Naive thymus-derived CD8-positive, alpha-beta T cell (primary cell): ENCODE measurements around the gene GATAD2A. TPM values are rescaled to one million over a fixed set of nuclear protein-coding genes. Genes with fewer than 3 reads are reported as not detected.
"Not testable (repeated sequence)": the region's sequence is repeated elsewhere in the genome, so short reads cannot be mapped to it uniquely, and the experiment has no call there.

Source experiments
- ATAC-seq, 2 donors: fragments of 150-1000 bp; cut with Tn5 transposase in 1 of 2; sonication (Bioruptor Pico), chemical (Tn5 transposase) in 1 of 2; 1 replicate in 1 of 2; 2 replicates in 1 of 2; pipeline ENCODE4 v1.10.0; 2021; ENCODE audit warnings: mild to moderate bottlenecking in 2 of 2, moderate library complexity in 2 of 2
- POLR2A ChIA-PET: fragments of 350-600 bp; sonication (Branson Sonifier 250); formaldehyde crosslinking; loops from one replicate; lab custom pipeline; 2021; ENCODE audit warnings: antibody characterized with exemption; lab: Charles Lee
- DNase-seq, 10 donors: peaks; one replicate each; pipeline versions ENCODE4 v3.0.0 to v3.0.0-alpha.2; 2020 to 2022
- H3K27ac Mint-ChIP-seq, 10 donors: one replicate each; pipeline ENCODE4 v1.8.0; 2020 to 2022; ENCODE audit warnings: mild to moderate bottlenecking in 10 of 10, mixed read lengths in 10 of 10, moderate library complexity in 4 of 10, inconsistent platforms in 1 of 10
- H3K27me3 Mint-ChIP-seq, 5 donors: one replicate each; pipeline ENCODE4 v1.8.0; 2021 to 2022; ENCODE audit warnings: mixed read lengths in 5 of 5
- H3K36me3 Mint-ChIP-seq, 3 donors: one replicate each; pipeline ENCODE4 v1.8.0; 2020 to 2022; ENCODE audit warnings: mixed read lengths in 3 of 3, mild to moderate bottlenecking in 2 of 3, inconsistent platforms in 1 of 3
- H3K4me1 Mint-ChIP-seq, 4 donors: one replicate each; pipeline ENCODE4 v1.8.0; 2021 to 2022; ENCODE audit warnings: mixed read lengths in 4 of 4
- H3K4me3 Mint-ChIP-seq, 10 donors: one replicate each; pipeline ENCODE4 v1.8.0; 2020 to 2022; ENCODE audit warnings: mild to moderate bottlenecking in 10 of 10, mixed read lengths in 10 of 10, moderate library complexity in 6 of 10, inconsistent platforms in 1 of 10
- H3K9me3 Mint-ChIP-seq, 9 donors: one replicate each; pipeline ENCODE4 v1.8.0; 2020 to 2022; ENCODE audit warnings: mixed read lengths in 9 of 9, mild to moderate bottlenecking in 3 of 9, inconsistent platforms in 1 of 9, moderate library complexity in 1 of 9
- polyA plus RNA-seq, 3 donors: library from polyadenylated mRNA; unstranded; fragments of 300-500 nt; fragmentation: Illumina TruSeq; gene quantifications; one replicate each; pipeline ENCODE4 v1.2.3, GENCODE V29; 2021
- total RNA-seq, 8 experiments: library from RNA in 2 of 8; stranded (reverse) in 2 of 8; gene quantifications; one replicate each; pipeline ENCODE4 v1.2.3 and lab custom pipeline; 2021 to 2026

Gene GATAD2A
- total and polyA plus RNA-seq, 5 experiments from 2014 or later, result 14.5 to 107 (median 35.1) TPM

- H3K36me3 Mint-ChIP-seq, result peaks cover 13 to 35% (median 34%) of the 10 kb centered on the region in 3 donors
- H3K27ac Mint-ChIP-seq, result peak overlapping the region; percentile 69 to 99 (median 84)
- H3K27me3 Mint-ChIP-seq, result no peaks in the 10 kb centered on the region
- peaks cover 0 to 16% (median 10%) of the 10 kb centered on the region in 9 donors for H3K9me3 Mint-ChIP-seq
- no peak for ATAC-seq
- H3K4me3 Mint-ChIP-seq, result peak overlapping the region in 8 of 10 donors; percentile 9 to 97 (median 47)
- POLR2A ChIA-PET, result interaction anchor here (1.2 to 1.3 kb wide), 2 partner anchors 78 to 99 kb away, joined by 3 read pairs; no protein-coding TSS in a partner anchor
- H3K4me1 Mint-ChIP-seq, result peaks cover 46 to 82% (median 74%) of the 10 kb centered on the region in 4 donors
- no peak for DNase-seq
Measured at GRCh38 chr19:19463348-19464117, 58.1 kb downstream of the GATAD2A start.

DNA sequence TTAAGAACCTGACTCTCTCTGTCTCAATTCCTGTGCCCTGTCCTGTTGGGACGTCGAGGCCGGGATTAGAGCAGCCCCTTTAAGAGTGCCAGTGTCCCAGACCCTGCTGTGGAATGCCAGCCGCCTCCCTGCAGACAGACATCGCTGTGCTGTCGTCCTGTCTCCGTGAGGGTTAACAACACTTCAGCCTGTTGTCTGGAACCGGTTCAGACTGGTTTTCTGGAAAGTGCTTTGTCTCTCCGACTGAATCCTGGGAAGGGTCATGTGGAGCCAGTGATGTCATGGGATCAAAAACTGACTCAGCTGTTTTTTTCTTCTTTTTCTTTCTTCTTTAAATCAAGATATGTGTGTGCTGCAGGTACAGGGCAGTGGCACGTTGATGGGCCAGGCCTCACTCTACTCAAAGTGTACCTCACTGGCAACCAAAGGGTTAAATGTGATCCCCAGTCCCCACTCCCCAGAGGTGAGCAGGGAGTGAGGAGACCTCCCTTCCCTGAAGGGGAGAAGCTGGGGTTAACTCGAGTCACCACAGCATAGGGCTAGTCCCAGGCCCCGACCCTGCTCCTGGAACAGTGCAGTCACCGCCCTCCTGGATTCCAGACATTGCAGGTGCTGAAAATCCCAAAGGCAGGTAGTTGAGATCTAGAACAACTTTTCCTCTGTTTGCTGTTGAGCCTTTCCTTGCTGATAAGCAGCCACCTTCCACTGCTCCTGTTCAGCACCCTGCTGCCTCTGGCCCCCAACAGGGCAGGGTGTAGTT, 59.0 kb downstream of the GATAD2A start:
- ATAC-seq (no peak), DNase-seq (no peak)
- peaks cover 42 to 77% (median 65%) of the 10 kb centered on the region in 4 donors for H3K4me1 Mint-ChIP-seq
- no peaks in the 10 kb centered on the region for H3K27me3 Mint-ChIP-seq
- H3K36me3 Mint-ChIP-seq, result peaks cover 16 to 41% (median 40%) of the 10 kb centered on the region in 3 donors
- POLR2A ChIA-PET, result interaction anchor here (1.2 kb wide), 1 partner anchor 79 kb away, joined by 3 read pairs; no protein-coding TSS in a partner anchor
- H3K27ac Mint-ChIP-seq, result peak overlapping the region in 8 of 10 donors; percentile 19 to 84 (median 64)
- peaks cover 0 to 21% (median 13%) of the 10 kb centered on the region in 9 donors for H3K9me3 Mint-ChIP-seq
- peak overlapping the region in 1 of 10 donors; percentile 14 for H3K4me3 Mint-ChIP-seq

DNA sequence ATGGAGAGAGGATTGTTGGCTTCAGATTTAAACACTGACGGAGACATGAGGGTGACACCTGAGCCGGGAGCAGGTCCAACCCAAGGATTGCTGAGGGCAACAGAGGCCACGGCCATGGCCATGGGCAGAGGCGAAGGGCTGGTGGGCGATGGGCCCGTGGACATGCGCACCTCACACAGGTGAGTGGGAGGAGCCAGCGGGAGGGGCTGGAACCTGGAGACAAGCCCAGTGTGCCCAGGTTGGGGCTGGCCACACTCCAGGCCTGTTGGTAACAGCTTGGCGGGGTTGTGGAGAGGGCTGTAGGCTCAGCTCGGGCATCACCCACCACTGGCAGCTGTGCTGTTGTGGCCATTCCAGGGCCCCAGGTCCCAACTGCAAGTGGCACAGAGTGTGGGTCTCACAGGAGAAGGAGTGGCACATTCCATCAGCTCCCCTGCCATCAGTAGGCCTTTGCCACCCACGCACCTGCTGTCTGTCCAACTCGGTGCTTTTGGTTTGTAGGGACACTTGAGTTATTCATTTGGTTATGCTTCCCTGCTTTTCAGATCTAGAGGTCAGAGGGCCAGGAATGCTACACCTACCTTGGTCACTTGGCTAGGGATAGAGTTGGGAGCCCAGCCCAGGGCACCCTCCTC, 60.1 kb downstream of the GATAD2A start:
- ATAC-seq (no peak), DNase-seq (no peak)
- Mint-ChIP-seq H3K27ac (peak overlapping the region in 7 of 10 donors; percentile 16 to 80 (median 66)), H3K4me1 (peaks cover 41 to 71% (median 58%) of the 10 kb centered on the region in 4 donors), H3K9me3 (peaks cover 0 to 21% (median 13%) of the 10 kb centered on the region in 9 donors), H3K36me3 (peaks cover 16 to 44% (median 43%) of the 10 kb centered on the region in 3 donors), H3K4me3 (peak overlapping the region in 1 of 10 donors; percentile 55), H3K27me3 (no peaks in the 10 kb centered on the region)
- POLR2A ChIA-PET, result no interaction called here

GRCh38 chr19:19466201-19466600, 60.7 kb downstream of the GATAD2A start:
- peak overlapping the region in 9 of 10 donors; percentile 2 to 83 (median 48) for H3K27ac Mint-ChIP-seq
- H3K4me1 Mint-ChIP-seq, result peaks cover 36 to 71% (median 57%) of the 10 kb centered on the region in 4 donors
- peaks cover 16 to 46% (median 45%) of the 10 kb centered on the region in 3 donors for H3K36me3 Mint-ChIP-seq
- POLR2A ChIA-PET, result no interaction called here
- H3K27me3 Mint-ChIP-seq, result no peaks in the 10 kb centered on the region
- DNase-seq, result no peak
- H3K4me3 Mint-ChIP-seq, result peak overlapping the region in 1 of 10 donors; percentile 16
- peaks cover 0 to 21% (median 13%) of the 10 kb centered on the region in 9 donors for H3K9me3 Mint-ChIP-seq
- ATAC-seq, result no peak

DNA sequence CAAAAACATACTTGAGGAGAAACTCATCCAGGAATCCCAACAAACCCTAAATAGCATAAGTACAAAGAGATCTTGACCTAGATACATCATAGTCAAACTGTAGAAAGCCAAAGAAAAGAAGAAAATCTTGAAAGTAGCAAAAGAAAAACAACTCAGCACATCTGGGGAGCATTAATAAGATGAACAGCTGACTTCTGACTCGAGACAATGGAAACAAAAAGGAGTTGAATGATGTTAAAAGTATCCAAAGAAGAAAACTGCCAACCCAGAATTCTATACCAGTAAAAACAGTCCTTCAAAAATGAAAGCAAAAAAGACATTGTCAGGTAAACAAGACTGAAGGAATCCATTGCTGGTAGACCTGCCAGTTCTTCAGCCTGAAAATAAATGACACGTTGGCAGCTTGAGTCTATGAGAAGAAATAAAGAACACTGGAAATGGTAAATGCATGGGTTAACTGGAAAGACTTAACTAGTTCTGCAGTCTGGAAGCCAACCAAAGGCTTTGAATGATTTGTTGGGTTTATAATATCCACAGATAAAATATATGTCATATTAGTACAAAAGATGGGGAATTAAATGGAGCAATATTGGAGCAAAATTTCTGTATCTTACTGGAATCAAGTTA, 63.1 kb downstream of the GATAD2A start:
- H3K4me1 Mint-ChIP-seq, result peaks cover 28 to 69% (median 54%) of the 10 kb centered on the region in 4 donors
- no peak overlapping the region for H3K4me3 Mint-ChIP-seq
- ATAC-seq (peak in 1 of 2 donors; percentile 33), DNase-seq (no peak)
- POLR2A ChIA-PET, result interaction anchor here (1.0 kb wide), 1 partner anchor 24 kb away, joined by 3 read pairs; no protein-coding TSS in a partner anchor
- peaks cover 16 to 64% (median 50%) of the 10 kb centered on the region in 3 donors for H3K36me3 Mint-ChIP-seq
- no peaks in the 10 kb centered on the region for H3K27me3 Mint-ChIP-seq
- peak overlapping the region in 8 of 10 donors; percentile 33 to 75 (median 59) for H3K27ac Mint-ChIP-seq
- peaks cover 0 to 21% (median 13%) of the 10 kb centered on the region in 9 donors for H3K9me3 Mint-ChIP-seq

DNA sequence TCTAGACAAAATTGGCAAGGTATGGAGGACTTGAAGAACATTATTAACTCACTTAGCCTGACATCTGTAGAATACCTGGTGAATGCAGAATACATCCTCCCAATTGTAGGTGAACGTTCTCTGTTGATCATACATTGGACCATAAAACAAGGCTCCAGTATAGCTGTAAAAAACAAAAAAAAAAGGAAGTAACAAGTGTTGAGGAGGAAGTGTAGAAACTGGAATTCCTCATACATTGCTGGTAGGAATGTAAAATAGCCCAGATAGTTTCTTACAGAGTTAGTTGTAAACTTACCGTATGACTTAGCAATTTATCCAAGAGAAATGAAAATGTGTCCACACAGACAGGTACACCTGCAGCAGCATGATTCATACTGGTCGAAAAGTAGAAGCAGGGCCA, 65.1 kb downstream of the GATAD2A start:
- POLR2A ChIA-PET, result interaction anchor here (0.7 to 1.0 kb wide), 2 partner anchors 11 to 53 kb away, joined by 4 to 6 read pairs; no protein-coding TSS in a partner anchor
- Mint-ChIP-seq H3K36me3 (peaks cover 16 to 71% (median 45%) of the 10 kb centered on the region in 3 donors), H3K27ac (peak overlapping the region in 6 of 10 donors; percentile 5 to 74 (median 36)), H3K4me3 (peak overlapping the region in 1 of 10 donors; percentile 26), H3K9me3 (peaks cover 0 to 21% (median 13%) of the 10 kb centered on the region in 9 donors), H3K4me1 (peaks cover 25 to 69% (median 55%) of the 10 kb centered on the region in 4 donors), H3K27me3 (no peaks in the 10 kb centered on the region)
- ATAC-seq (no peak), DNase-seq (no peak)

DNA sequence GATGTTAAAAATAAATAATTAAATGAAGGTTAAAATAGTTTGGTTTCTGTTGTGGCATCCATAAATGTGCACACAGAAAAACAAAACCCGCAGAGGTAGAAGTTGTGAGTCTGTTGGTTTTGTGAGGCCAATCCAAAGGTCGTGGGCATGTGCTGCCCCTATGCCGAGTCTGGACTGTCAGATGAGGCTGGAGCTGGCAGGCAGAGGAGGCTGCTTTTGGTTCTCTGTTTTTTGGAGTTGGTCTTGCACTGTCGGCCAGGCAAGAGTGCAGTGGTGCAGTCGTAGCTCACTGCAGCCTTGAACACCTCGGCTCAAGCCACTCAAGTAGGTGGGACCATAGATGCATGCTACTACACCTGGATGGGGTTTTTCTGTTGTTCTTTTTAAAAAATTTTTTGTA, 66.2 kb downstream of the GATAD2A start:
- H3K4me1 Mint-ChIP-seq, result peaks cover 28 to 70% (median 58%) of the 10 kb centered on the region in 4 donors
- H3K4me3 Mint-ChIP-seq, result peak overlapping the region in 1 of 10 donors; percentile 34
- H3K36me3 Mint-ChIP-seq, result peaks cover 16 to 68% (median 34%) of the 10 kb centered on the region in 3 donors
- DNase-seq (no peak), ATAC-seq (no peak)
- H3K27ac Mint-ChIP-seq, result peak overlapping the region in 7 of 10 donors; percentile 53 to 83 (median 59)
- POLR2A ChIA-PET, result interaction anchor here (0.9 kb wide), 1 partner anchor 12 kb away, joined by 4 read pairs; no protein-coding TSS in a partner anchor
- H3K27me3 Mint-ChIP-seq, result no peaks in the 10 kb centered on the region
- peaks cover 0 to 19% (median 13%) of the 10 kb centered on the region in 9 donors for H3K9me3 Mint-ChIP-seq

DNA sequence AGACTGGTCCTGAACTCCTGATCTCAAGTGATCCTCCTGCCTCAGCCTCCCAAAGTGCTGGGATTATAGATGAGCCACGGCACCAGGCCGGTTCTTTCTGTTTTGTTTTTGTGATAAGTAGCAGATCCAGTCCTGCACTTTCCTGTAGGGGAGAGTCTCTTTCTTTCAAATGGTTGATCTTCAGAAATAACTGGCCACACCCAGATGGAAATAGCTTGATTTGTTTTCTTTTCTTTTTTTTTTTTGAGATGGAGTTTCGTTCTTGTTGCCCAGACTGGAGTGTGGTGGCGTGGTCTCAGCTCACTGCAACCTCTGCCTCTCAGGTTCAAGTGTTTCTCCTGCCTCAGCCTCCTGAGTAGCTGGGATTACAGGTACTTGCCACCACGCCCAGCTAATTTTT, 66.6 kb downstream of the GATAD2A start:
- H3K9me3 Mint-ChIP-seq, result peaks cover 0 to 19% (median 13%) of the 10 kb centered on the region in 9 donors
- not testable (repeated sequence) for H3K27me3 Mint-ChIP-seq, DNase-seq, ATAC-seq
- H3K36me3 Mint-ChIP-seq, result peaks cover 16 to 67% (median 30%) of the 10 kb centered on the region in 3 donors
- H3K4me1 Mint-ChIP-seq, result peaks cover 31 to 74% (median 61%) of the 10 kb centered on the region in 4 donors
- H3K4me3 Mint-ChIP-seq, result peak overlapping the region in 1 of 10 donors; percentile 34
- H3K27ac Mint-ChIP-seq, result peak overlapping the region; percentile 53 to 83 (median 70)
- POLR2A ChIA-PET, result interaction anchor here (0.9 kb wide), 1 partner anchor 12 kb away, joined by 4 read pairs; no protein-coding TSS in a partner anchor

GRCh38 chr19:19475015-19475765, 69.7 kb downstream of the GATAD2A start:
- H3K9me3 Mint-ChIP-seq, result no peaks in the 10 kb centered on the region
- H3K36me3 Mint-ChIP-seq, result peaks cover 0 to 60% (median 9%) of the 10 kb centered on the region in 3 donors
- DNase-seq (no peak), ATAC-seq (no peak)
- peaks cover 39 to 91% (median 78%) of the 10 kb centered on the region in 4 donors for H3K4me1 Mint-ChIP-seq
- peak overlapping the region; percentile 22 to 90 (median 77) for H3K27ac Mint-ChIP-seq
- no peaks in the 10 kb centered on the region for H3K27me3 Mint-ChIP-seq
- POLR2A ChIA-PET, result interaction anchor here (1.2 to 2.4 kb wide), 3 partner anchors 13 to 90 kb away, joined by 3 to 8 read pairs (median 6); no protein-coding TSS in a partner anchor
- H3K4me3 Mint-ChIP-seq, result peak overlapping the region in 1 of 10 donors; percentile 16
